Inflammatory macrophage (primary cell): Measurements from ENCODE around the gene MNX1.

Source experiments
- DNase-seq, 2 donors: peaks; one replicate each; pipeline ENCODE4 v3.0.0-alpha.2; 2020 to 2022
- total RNA-seq, 18 experiments: gene quantifications; one replicate each; lab custom pipeline; 2026; ENCODE audit warnings: mixed read lengths in 6 of 18, inconsistent platforms in 2 of 18; lab: John Stamatoyannopoulos, UW

The MNX1 gene
- 0 to 0.12 (median 0) reads per million in 18 experiments for total RNA-seq

GRCh38 chr7:157010588-157011332, at the start of gene MNX1:
TSS of gene MNX1 (minus strand) at chr7:157010663. CDS start at chr7:157010350, 313 bp downstream.
- DNase-seq: no peak

GRCh38 chr7:157059534-157059933, 49.1 kb upstream of the MNX1 start:
- DNase-seq: no peak

GRCh38 chr7:157058701-157059100, 48.2 kb upstream of the MNX1 start:
- DNase-seq: no peak

GRCh38 chr7:157058068-157058467, 47.6 kb upstream of the MNX1 start:
- no peak for DNase-seq

- DNase-seq: no peak
These were observed 46.8 kb upstream of the MNX1 start for GRCh38 chr7:157056957-157057902.

- no peak for DNase-seq
These were observed 45.8 kb upstream of the MNX1 start for GRCh38 chr7:157056246-157056645.

GRCh38 chr7:157054927-157055326, 44.5 kb upstream of the MNX1 start:
- DNase-seq: no peak

- no peak for DNase-seq
These were observed 42.7 kb upstream of the MNX1 start for GRCh38 chr7:157053118-157053517.

GRCh38 chr7:157047148-157047547, 36.7 kb upstream of the MNX1 start:
- no peak for DNase-seq

GRCh38 chr7:157046681-157047080, 36.2 kb upstream of the MNX1 start:
- DNase-seq: no peak

- DNase-seq: no peak
These were observed 34.6 kb upstream of the MNX1 start for GRCh38 chr7:157044943-157045660.

GRCh38 chr7:157044147-157044687, 33.8 kb upstream of the MNX1 start:
- DNase-seq: no peak

GRCh38 chr7:157043745-157044144, 33.3 kb upstream of the MNX1 start:
- DNase-seq: no peak

GRCh38 chr7:157041514-157042277, 31.2 kb upstream of the MNX1 start:
- DNase-seq: no peak

GRCh38 chr7:157041004-157041403, 30.5 kb upstream of the MNX1 start:
- DNase-seq: no peak

GRCh38 chr7:157037635-157038034, 27.2 kb upstream of the MNX1 start:
- no peak for DNase-seq

- no peak for DNase-seq
These were observed 26.6 kb upstream of the MNX1 start for GRCh38 chr7:157037028-157037427.

- no peak for DNase-seq
These were observed 25.5 kb upstream of the MNX1 start for GRCh38 chr7:157035979-157036378.

GRCh38 chr7:157035302-157035701, 24.8 kb upstream of the MNX1 start:
- DNase-seq: no peak

- DNase-seq: no peak
These were observed 23.3 kb upstream of the MNX1 start for GRCh38 chr7:157033483-157034473.
